Progenitor cell of endocrine pancreas (in vitro differentiated cells): ENCODE data around the gene CPT1B. TPM values are rescaled to one million over a fixed set of nuclear protein-coding genes. Genes with fewer than 3 reads are reported as not detected.

Source experiments
- DNase-seq: peaks from one replicate; pipeline ENCODE4 v3.0.0; 2021; ENCODE audit warnings: low spot score; ENCODE audit not compliant: unreplicated experiment
- H3K27ac Mint-ChIP-seq: 2 replicates; pipeline ENCODE4 v1.8.0; 2021; ENCODE audit warnings: mild to moderate bottlenecking, moderate library complexity, mixed read lengths
- H3K27me3 Mint-ChIP-seq: 2 replicates; pipeline ENCODE4 v1.8.0; 2021; ENCODE audit warnings: mixed read lengths
- H3K36me3 Mint-ChIP-seq: 2 replicates; pipeline ENCODE4 v1.8.0; 2022; ENCODE audit warnings: mixed read lengths; ENCODE audit not compliant: insufficient read depth
- H3K4me1 Mint-ChIP-seq: 2 replicates; pipeline ENCODE4 v1.8.0; 2021; ENCODE audit warnings: low read depth, mixed read lengths
- H3K4me3 Mint-ChIP-seq: 2 replicates; pipeline ENCODE4 v1.8.0; 2021; ENCODE audit warnings: low read depth, mild to moderate bottlenecking, moderate library complexity, mixed read lengths
- H3K9me3 Mint-ChIP-seq: 2 replicates; pipeline ENCODE4 v1.8.0; 2021; ENCODE audit warnings: low read depth, mixed read lengths
- total RNA-seq: library from RNA; stranded (reverse); gene quantifications from 2 replicates; pipeline ENCODE4 v1.2.1, GENCODE V29; 2021
- TF ChIP-seq, protein P1 (sequence below): fragments of 200-600 bp; sonication (generic); IDR thresholded peaks from one replicate; pipeline ENCODE4 v1.5.0; 2021; ENCODE audit warnings: antibody characterized with exemption, mild to moderate bottlenecking; ENCODE audit not compliant: unreplicated experiment

The CPT1B gene
- total RNA-seq, 1 donor from 2014 or later: 136 TPM

DNA sequence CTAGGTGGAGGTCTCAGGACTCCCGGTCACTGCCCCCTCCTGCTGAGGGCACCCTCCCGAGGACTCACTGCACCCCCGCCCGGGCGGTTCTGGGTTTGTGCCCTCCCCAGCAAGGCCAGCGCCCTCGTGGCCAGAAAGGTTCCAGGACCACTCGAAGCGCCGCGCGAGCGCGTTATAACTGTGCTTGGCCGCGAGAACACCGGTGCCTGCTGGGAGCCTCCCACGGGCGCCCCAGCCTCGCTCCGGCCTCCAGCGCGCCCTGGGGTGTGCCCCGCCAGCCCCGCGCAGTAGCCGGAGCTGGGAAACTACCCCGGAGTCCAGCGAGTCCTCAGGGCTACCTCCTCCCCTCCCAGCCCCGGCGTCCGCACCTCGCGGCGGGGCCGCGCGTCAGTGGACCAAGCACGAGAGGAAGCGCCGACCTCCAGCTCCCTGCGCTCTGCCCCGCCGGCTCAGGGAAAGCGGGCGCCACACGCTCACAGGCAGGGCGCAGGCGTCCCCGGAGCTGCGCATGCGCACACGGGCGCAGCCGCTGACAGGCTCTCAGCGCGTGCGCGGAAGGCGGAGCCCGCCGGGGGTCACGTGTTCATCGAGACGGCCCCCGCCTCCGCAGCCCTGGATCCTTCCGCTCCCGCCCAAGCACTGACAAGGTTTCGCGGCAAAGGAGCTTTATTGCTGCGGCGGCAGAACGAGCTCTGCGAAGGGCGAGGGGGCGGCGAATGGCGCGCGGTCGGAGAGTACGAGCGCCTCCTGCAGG lies 52.9 kb downstream of the CPT1B start, which contains the start of gene SCO2:
SCO2 (minus strand) TSS at position 495 of the 754 bp plus-strand sequence. CDS start 1,187 bp downstream, outside the sequence.
- TF ChIP-seq, protein P1, sequence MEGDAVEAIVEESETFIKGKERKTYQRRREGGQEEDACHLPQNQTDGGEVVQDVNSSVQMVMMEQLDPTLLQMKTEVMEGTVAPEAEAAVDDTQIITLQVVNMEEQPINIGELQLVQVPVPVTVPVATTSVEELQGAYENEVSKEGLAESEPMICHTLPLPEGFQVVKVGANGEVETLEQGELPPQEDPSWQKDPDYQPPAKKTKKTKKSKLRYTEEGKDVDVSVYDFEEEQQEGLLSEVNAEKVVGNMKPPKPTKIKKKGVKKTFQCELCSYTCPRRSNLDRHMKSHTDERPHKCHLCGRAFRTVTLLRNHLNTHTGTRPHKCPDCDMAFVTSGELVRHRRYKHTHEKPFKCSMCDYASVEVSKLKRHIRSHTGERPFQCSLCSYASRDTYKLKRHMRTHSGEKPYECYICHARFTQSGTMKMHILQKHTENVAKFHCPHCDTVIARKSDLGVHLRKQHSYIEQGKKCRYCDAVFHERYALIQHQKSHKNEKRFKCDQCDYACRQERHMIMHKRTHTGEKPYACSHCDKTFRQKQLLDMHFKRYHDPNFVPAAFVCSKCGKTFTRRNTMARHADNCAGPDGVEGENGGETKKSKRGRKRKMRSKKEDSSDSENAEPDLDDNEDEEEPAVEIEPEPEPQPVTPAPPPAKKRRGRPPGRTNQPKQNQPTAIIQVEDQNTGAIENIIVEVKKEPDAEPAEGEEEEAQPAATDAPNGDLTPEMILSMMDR: no peak
- Mint-ChIP-seq H3K9me3 (no peaks in the 10 kb centered on the region), H3K27ac (peak within 1 kb of the TSS; percentile 96), H3K36me3 (peaks cover 4% of the 10 kb centered on the region), H3K27me3 (peaks cover 14% of the 10 kb centered on the region), H3K4me3 (peak within 1 kb of the TSS; percentile 83), H3K4me1 (peaks cover 11% of the 10 kb centered on the region)
- peak; percentile 95 for DNase-seq

DNA sequence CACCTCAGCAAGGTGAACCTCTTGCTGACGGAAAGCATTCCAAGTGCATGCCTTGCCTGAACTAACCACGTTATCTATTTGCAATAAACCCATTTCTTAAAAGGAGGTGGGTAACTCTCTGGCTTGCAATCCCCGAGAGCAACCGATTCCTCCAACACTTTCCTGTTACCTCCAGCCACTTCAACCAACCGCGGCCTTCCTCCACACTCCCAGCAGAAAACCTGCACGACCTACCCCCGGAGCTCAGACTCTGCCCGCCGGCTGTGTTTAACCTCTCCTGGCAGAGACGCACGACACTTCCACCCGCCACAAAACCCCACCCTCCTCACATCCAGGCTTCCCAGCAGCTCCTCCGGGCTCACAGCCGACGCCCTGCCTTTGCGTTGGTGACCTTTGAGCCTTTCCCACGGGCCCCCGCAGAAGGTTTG lies 53.5 kb downstream of the CPT1B start:
- peak overlapping the region; percentile 83 for H3K4me3 Mint-ChIP-seq

DNA sequence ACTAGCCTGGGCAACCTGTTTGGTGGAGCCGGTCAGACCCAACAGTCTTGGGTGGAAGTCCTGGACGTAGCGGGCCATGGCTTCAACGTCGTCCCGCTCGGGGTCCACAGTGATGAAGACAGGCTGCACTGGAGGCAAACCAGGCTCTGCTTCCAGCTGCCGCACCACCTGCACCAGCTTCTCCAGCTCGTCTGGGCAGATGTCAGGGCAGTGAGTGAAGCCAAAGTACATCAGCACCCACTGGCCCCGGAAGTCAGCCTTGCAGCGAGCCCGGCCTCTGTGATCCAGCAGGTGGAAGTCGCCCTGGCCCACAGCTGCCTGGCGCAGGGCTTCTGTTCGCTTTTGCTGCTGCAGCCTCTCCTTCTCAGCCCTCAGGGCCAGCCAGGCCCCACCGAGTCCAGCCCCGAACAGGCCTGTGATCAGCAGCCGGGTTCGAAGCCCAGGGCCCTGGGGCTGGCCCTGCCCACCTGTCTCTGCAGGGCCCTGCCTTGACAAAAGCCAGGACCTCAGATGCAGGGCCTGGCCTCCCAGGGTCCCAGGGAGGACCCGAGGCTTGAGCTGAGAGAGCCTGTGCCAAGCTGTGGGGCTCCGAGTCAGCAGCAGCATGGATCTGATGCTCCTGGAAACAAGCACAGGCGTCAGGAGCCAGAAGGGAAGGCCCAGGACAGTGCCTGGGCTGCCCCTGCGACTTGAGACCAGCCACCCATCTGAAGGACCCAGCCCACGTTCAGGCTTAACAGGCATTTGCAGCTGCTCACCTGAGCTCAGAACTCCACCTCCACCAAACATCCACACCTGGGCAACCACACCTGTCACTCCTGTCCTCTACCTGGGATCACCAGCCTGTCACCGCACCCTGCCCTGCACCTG lies 54.2 kb downstream of the CPT1B start:
- Mint-ChIP-seq H3K4me3 (peak overlapping the region; percentile 83), H3K27me3 (peaks cover 13% of the 10 kb centered on the region), H3K27ac (peak overlapping the region; percentile 96), H3K9me3 (no peaks in the 10 kb centered on the region), H3K36me3 (peaks cover 4% of the 10 kb centered on the region), H3K4me1 (peaks cover 11% of the 10 kb centered on the region)
- DNase-seq: no peak
- TF ChIP-seq, protein P1: no peak

More for the DNA sequence above, 53.5 kb downstream of the CPT1B start:
- peak overlapping the region; percentile 96 for H3K27ac Mint-ChIP-seq
- TF ChIP-seq, protein P1: no peak
- peaks cover 4% of the 10 kb centered on the region for H3K36me3 Mint-ChIP-seq
- H3K27me3 Mint-ChIP-seq: peaks cover 14% of the 10 kb centered on the region
- no peak for DNase-seq
- no peaks in the 10 kb centered on the region for H3K9me3 Mint-ChIP-seq
- peaks cover 11% of the 10 kb centered on the region for H3K4me1 Mint-ChIP-seq

DNA sequence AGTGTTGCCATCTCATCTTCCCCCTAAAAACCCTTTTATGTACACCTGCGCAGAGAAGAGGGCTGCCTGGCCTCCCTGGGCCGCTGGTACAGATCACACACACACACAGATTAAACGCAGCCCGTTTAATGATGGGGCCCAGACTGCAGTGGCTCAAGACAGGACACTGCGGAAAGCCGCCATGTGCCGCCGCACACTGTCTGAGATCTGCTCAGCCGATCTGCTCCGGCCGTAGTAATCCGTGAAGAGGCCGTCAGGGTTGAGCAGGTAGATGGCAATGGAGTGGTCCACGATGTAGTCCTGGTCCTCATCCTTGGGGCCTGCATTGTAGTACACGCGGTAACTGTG lies 54.8 kb downstream of the CPT1B start:
- no peak overlapping the region for H3K4me3 Mint-ChIP-seq
- peaks cover 7% of the 10 kb centered on the region for H3K27me3 Mint-ChIP-seq
- TF ChIP-seq, protein P1: no peak
- DNase-seq: no peak
- no peaks in the 10 kb centered on the region for H3K9me3 Mint-ChIP-seq
- H3K4me1 Mint-ChIP-seq: peaks cover 11% of the 10 kb centered on the region
- peaks cover 4% of the 10 kb centered on the region for H3K36me3 Mint-ChIP-seq
- H3K27ac Mint-ChIP-seq: no peak overlapping the region

DNA sequence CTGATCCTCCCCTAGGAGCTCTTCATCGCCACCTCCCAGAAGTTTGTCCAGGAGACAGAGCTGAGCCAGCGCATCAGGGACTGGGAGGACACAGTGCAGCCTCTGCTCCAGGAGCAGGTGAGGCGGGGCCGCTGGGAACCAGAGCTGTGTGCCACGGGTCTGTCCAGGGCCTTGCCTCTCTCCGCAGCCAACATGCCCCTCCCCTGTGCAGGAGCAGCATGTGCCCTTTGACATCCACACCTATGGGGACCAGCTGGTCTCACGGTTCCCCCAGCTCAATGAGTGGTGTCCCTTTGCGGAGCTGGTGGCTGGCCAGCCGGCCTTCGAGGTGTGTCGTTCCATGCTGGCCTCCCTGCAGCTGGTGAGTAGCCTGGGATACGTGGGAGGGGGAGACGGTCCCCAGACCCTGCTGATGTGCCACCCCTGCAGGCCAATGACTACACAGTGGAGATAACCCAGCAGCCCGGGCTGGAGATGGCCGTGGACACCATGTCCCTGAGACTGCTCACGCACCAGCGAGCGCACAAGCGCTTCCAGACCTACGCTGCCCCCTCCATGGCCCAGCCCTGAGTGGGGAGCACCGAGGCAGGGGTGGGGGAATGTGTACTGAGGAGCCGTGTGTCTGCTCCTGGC lies 55.3 kb downstream of the CPT1B start:
- DNase-seq: no peak
- TF ChIP-seq, protein P1: no peak
- H3K4me3 Mint-ChIP-seq: no peak overlapping the region

More for the DNA sequence above, 55.3 kb downstream of the CPT1B start:
- H3K9me3 Mint-ChIP-seq: no peaks in the 10 kb centered on the region
- H3K27ac Mint-ChIP-seq: no peak overlapping the region
- peaks cover 11% of the 10 kb centered on the region for H3K4me1 Mint-ChIP-seq
- peaks cover 4% of the 10 kb centered on the region for H3K36me3 Mint-ChIP-seq
- H3K27me3 Mint-ChIP-seq: peaks cover 2% of the 10 kb centered on the region
